ENCODE data around the gene PTPRB. TPM values are rescaled to one million over a fixed set of nuclear protein-coding genes. Genes with fewer than 3 reads are reported as not detected.

PTPRB gene
- total and polyA plus RNA-seq, 2 donors (not counting 3 experiments of a cell fraction or from before 2014, with no cell fraction given): 64.1 to 151 TPM

DNA sequence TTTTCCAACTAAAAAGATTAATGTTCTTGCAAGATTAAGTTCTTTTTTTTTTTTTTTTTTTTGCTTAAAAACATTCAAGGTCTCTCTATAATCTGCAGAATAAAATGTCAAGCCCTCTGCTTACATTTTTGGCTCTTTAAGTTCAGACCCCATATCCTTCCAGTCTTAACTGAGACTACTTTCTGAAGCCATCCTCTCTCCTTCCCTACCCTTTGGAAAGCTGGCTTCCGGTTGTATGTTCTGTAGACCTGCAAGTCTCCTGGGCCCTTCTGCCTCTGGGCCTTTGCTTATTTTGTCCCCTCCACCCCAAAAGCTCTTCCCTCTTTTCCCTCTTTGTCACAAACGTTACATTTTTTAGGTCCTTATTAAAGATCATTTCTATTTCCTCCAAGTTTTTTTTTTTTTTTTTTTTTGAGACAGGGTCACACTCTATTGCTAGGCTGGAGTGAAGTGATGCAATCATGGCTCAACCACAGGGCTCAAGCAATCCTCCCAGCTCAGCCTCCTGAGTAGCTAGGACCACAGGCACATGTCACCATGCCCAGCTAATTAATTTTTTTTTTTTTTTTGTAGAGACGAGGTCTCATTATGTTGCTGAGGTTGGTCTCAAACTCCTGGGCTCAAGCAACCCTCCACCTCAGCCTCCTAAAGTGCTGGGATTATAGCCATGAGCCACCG lies 46.5 kb downstream of the PTPRB start:
- no peaks in the 10 kb centered on the region for H4K20me1 ChIP-seq (replicated peaks; ENCODE audit: control insufficient read depth, extremely low read depth, insufficient read depth, low read length)
- H3K4me2 ChIP-seq (ENCODE audit: insufficient read depth, low read length): no peak overlapping the region
- ChIA-PET POLR2A (interaction anchor here (0.6 to 0.7 kb wide), 2 partner anchors 91 to 743 kb away, joined by 3 to 6 read pairs; no protein-coding TSS in a partner anchor), CTCF (interaction anchor here (0.6 to 6.8 kb wide), 29 partner anchors 8 to 1155 kb away, joined by 3 to 119 read pairs (median 4); no protein-coding TSS in a partner anchor)
- no peak overlapping the region for H3K9ac ChIP-seq (replicated peaks; ENCODE audit: extremely low read depth, insufficient read depth, low read length)
- peaks cover 28 to 48% of the 10 kb centered on the region in 2 experiments for H3K36me3 ChIP-seq (ENCODE audit: control insufficient read depth in 2 of 2, extremely low read depth in 1 of 2, insufficient read depth in 2 of 2, low read length in 2 of 2)
- H2AFZ ChIP-seq (ENCODE audit: low read depth, low read length): no peak overlapping the region
- TF ChIP-seq POLR2A (IDR thresholded peaks at IDR 0.05; ENCODE audit: low read depth, low read length) (no peak), JUN (IDR thresholded peaks at IDR 0.05; ENCODE audit: borderline replicate concordance, insufficient read depth, insufficient read length, low read depth) (no peak), POLR2AphosphoS5 (IDR thresholded peaks at IDR 0.05; ENCODE audit: insufficient read depth, low read depth, low read length) (no peak), FOS (IDR thresholded peaks at IDR 0.05; ENCODE audit: borderline replicate concordance, insufficient read depth, low read length) (no peak), GATA2 (IDR thresholded peaks at IDR 0.05; ENCODE audit: insufficient read depth, insufficient read length, low read depth, low read length) (no peak), MYC (IDR thresholded peaks at IDR 0.05; ENCODE audit: low read depth, low read length) (no peak), EZH2 (IDR thresholded peaks at IDR 0.05; ENCODE audit: borderline replicate concordance, low read depth, low read length, severe bottlenecking) (no peak), CTCF (IDR thresholded peaks at IDR 0.05; ENCODE audit: extremely low read depth in 1 of 2, insufficient read depth in 1 of 2, low read depth in 1 of 2, low read length in 2 of 2) (no peak)
- TF ChIP-seq, protein P1, sequence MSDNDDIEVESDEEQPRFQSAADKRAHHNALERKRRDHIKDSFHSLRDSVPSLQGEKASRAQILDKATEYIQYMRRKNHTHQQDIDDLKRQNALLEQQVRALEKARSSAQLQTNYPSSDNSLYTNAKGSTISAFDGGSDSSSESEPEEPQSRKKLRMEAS (IDR thresholded peaks at IDR 0.05; ENCODE audit: insufficient read depth, insufficient read length): no peak
- H3K9me3 ChIP-seq (replicated peaks; ENCODE audit: control insufficient read depth, insufficient read depth, low read length): no peaks in the 10 kb centered on the region
- no peaks in the 10 kb centered on the region for H3K4me1 ChIP-seq (ENCODE audit: control insufficient read depth, extremely low read depth, insufficient read depth, low read length)
- no peak overlapping the region for H3K27ac ChIP-seq (ENCODE audit: insufficient read depth, low read depth, low read length)
- H3K27me3 ChIP-seq (ENCODE audit: control insufficient read depth in 2 of 2, insufficient read depth in 2 of 2, low read length in 2 of 2): no peaks in the 10 kb centered on the region
- dilution Hi-C loops (cut with MboI; ENCODE audit: extremely low pct_ligation_motif_present, low sequenced_read_pairs): no loop called here
- DNase-seq (ENCODE audit: low read depth, low spot score): peak; percentile 33
- no TSS peak for BruUV-seq (replicated peaks)
- intact Hi-C loops (cut with micrococcal nuclease): loop anchor here (1.0 to 2.0 kb wide), 5 partner anchors 20 to 129 kb away; partner anchors contain the start of gene PTPRB
- no peak overlapping the region for H3K4me3 ChIP-seq (replicated peaks in 1 of 3; ENCODE audit: insufficient read depth in 1 of 3, low read depth in 1 of 3, low read length in 3 of 3)
- no peaks in the 10 kb centered on the region for H3K9me1 ChIP-seq (replicated peaks; ENCODE audit: control insufficient read depth, extremely low read depth, insufficient read depth, low read length)
- no peak for FAIRE-seq
- peaks cover 2% of the 10 kb centered on the region for H3K79me2 ChIP-seq (ENCODE audit: control insufficient read depth, insufficient read depth, low read length)
